ENCODE results near the gene PLEKHA7.

PLEKHA7 gene

GRCh38 chr11:17014833-17015626 is 816 bp upstream of the PLEKHA7 start:
- in situ Hi-C loops (cut with HindIII; ENCODE audit: low sequenced_read_pairs): no loop called here
- H3K4me3 ChIP-seq (ENCODE audit: low read depth, low read length): peak overlapping the region; percentile 50
- TF ChIP-seq CTCF (IDR thresholded peaks at IDR 0.05; ENCODE audit: low read depth, low read length, missing control alignments): peak; percentile 66
- DNase-seq (ENCODE audit: low read depth): no peak

- DNase-seq (ENCODE audit: low read depth): no peak
- peak overlapping the region; percentile 50 for H3K4me3 ChIP-seq (ENCODE audit: low read depth, low read length)
- in situ Hi-C loops (cut with HindIII; ENCODE audit: low sequenced_read_pairs): no loop called here
- TF ChIP-seq CTCF (IDR thresholded peaks at IDR 0.05; ENCODE audit: low read depth, low read length, missing control alignments): no peak
These were observed 480 bp downstream of the PLEKHA7 start for GRCh38 chr11:17013548-17014320.

DNA sequence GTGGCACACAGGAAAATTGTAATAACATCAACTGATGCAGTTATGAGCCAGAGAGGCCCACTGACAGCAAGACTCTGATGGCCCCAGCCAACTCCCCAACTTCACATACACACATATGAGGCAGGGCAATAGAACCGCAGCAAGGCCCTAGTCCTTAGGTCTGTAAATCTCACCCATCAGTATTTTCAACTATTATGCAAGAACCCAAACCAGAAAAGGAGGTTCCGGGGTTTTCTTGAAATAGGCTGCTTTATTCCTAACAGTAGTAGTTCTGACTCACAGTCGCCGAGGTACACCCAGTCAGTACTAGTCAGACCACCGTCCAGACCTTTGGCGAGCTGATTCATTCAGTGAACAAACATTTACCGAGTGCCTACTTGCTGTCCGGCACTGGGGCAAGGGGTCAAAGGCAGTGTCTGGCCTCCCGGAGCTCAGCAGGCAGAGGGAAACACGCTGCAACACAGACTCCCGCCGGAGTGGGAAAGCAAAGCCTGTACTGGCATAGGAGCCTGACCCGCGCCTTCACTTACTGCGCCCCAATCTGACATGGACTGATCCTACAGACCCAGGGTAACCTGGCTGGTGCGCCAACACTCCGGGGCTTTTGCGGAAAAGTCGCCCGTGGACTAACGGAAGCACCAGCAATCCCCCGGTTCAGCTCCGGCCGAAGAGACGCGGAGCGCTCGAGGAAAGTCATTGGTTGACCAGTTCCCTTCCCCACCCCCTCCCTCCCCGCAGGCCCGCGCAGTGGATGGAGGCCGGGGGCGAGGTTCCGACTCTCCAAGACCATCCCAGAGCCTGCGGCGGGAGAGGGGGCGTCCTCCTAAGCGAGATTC is 1.3 kb downstream of the PLEKHA7 start:
- peak overlapping the region; percentile 50 for H3K4me3 ChIP-seq (ENCODE audit: low read depth, low read length)
- in situ Hi-C loops (cut with HindIII; ENCODE audit: low sequenced_read_pairs): no loop called here
- no peak for TF ChIP-seq CTCF (IDR thresholded peaks at IDR 0.05; ENCODE audit: low read depth, low read length, missing control alignments)
- peak; percentile 13 for DNase-seq (ENCODE audit: low read depth)

- no peak overlapping the region for H3K4me3 ChIP-seq (ENCODE audit: low read depth, low read length)
- DNase-seq (ENCODE audit: low read depth): no peak
- no peak for TF ChIP-seq CTCF (IDR thresholded peaks at IDR 0.05; ENCODE audit: low read depth, low read length, missing control alignments)
- in situ Hi-C loops (cut with HindIII; ENCODE audit: low sequenced_read_pairs): no loop called here
These were observed 2.0 kb downstream of the PLEKHA7 start for GRCh38 chr11:17012179-17012578.

GRCh38 chr11:17010851-17011420 is 3.3 kb downstream of the PLEKHA7 start:
- no peak for TF ChIP-seq CTCF (IDR thresholded peaks at IDR 0.05; ENCODE audit: low read depth, low read length, missing control alignments)
- no peak for DNase-seq (ENCODE audit: low read depth)
- no peak overlapping the region for H3K4me3 ChIP-seq (ENCODE audit: low read depth, low read length)
- in situ Hi-C loops (cut with HindIII; ENCODE audit: low sequenced_read_pairs): no loop called here

GRCh38 chr11:17008099-17008498 is 6.1 kb downstream of the PLEKHA7 start:
- in situ Hi-C loops (cut with HindIII; ENCODE audit: low sequenced_read_pairs): no loop called here
- DNase-seq (ENCODE audit: low read depth): no peak
- no peak overlapping the region for H3K4me3 ChIP-seq (ENCODE audit: low read depth, low read length)
- no peak for TF ChIP-seq CTCF (IDR thresholded peaks at IDR 0.05; ENCODE audit: low read depth, low read length, missing control alignments)
